Measurements from ENCODE around the gene SGPL1. TPM values are rescaled to one million over a fixed set of nuclear protein-coding genes. Genes with fewer than 3 reads are reported as not detected.
A peak's percentile ranks its signal among the peaks of the same experiment; 100 is the strongest.

Gene SGPL1
- total RNA-seq, 3 donors from 2014 or later (not counting 1 experiment from before 2014, with no cell fraction given) = 33.7 to 48.4 (median 47.8) TPM

DNA sequence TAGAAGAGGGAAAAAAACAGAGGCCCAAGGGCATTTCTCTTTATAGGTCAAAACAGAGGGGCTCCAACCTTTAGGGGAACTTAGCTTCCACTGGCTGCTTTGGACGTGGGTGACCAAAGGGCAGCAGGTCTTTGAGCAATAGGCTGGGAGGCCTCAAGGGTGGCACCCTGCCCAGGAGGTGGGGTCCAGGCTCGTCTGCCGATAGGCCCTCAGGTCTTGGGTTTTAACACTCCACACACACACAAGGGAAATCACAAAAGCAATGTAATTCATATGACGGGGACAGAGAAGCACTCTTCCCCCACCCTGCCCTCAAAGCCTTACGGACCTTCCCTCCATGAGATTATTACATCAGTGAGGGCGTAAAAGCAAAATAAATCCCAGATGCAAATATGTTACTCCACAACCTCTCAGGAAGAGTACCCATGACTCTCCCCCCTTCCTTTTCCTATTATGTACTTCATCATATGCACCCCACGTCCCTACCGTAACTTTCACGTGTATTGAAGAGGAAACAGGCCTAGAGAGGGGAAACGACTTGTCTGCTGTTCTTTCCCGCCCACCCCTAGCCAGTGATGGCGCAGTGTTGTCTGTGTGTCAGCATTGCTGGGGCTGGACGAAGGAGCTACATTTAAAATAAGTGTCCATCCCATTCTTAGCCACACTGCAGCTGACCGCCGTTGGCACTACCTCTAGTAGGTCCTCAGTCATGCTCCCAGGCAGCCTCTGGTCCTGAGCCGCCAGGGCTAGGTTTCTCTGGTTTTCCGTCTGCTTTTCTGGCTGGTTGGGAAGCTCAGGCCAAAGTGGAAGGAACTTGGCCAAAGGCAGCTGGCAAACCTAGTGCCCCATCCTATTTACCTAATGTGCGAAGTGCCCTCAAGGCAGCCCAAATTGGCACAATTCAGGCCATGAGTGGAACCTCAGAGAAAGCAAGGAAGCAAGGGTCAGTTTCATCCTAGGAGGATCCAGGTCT lies 70.5 kb downstream of the SGPL1 start:
- H3K4me3 ChIP-seq (ENCODE audit: low read length) = no peak overlapping the region
- Mint-ChIP-seq H3K36me3 (no peaks in the 10 kb centered on the region), H3K27me3 (ENCODE audit: low read depth in 2 of 2) (no peaks in the 10 kb centered on the region), H3K4me1 (peaks cover 0 to 19% of the 10 kb centered on the region in 2 donors), H3K9me3 (no peaks in the 10 kb centered on the region), H3K4me3 (peak overlapping the region; percentile 59), H3K27ac (peak overlapping the region; percentile 21 to 73)
- TF ChIP-seq, protein P1, sequence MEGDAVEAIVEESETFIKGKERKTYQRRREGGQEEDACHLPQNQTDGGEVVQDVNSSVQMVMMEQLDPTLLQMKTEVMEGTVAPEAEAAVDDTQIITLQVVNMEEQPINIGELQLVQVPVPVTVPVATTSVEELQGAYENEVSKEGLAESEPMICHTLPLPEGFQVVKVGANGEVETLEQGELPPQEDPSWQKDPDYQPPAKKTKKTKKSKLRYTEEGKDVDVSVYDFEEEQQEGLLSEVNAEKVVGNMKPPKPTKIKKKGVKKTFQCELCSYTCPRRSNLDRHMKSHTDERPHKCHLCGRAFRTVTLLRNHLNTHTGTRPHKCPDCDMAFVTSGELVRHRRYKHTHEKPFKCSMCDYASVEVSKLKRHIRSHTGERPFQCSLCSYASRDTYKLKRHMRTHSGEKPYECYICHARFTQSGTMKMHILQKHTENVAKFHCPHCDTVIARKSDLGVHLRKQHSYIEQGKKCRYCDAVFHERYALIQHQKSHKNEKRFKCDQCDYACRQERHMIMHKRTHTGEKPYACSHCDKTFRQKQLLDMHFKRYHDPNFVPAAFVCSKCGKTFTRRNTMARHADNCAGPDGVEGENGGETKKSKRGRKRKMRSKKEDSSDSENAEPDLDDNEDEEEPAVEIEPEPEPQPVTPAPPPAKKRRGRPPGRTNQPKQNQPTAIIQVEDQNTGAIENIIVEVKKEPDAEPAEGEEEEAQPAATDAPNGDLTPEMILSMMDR (IDR thresholded peaks at IDR 0.05) = no peak
- intact Hi-C loops (cut with micrococcal nuclease) = loop anchor here (5.0 kb wide), 1 partner anchor 424 kb away; no protein-coding TSS in a partner anchor
- H3K4me1 ChIP-seq (ENCODE audit: control insufficient read depth, insufficient read depth, low read length) = peaks cover 11% of the 10 kb centered on the region
- no peak for DNase-seq
- no peak overlapping the region for H3K27ac ChIP-seq (ENCODE audit: low read length)
- H3K36me3 ChIP-seq (ENCODE audit: control insufficient read depth, insufficient read depth, low read length) = peaks cover 6% of the 10 kb centered on the region
- WGBS (ENCODE audit: insufficient coverage) = 79% methylated on average over 18 of the region's 18 CpGs
- H3K9me3 ChIP-seq (ENCODE audit: control insufficient read depth, insufficient read depth, low read length) = no peaks in the 10 kb centered on the region
- H3K27me3 ChIP-seq (ENCODE audit: control insufficient read depth, insufficient read depth, low read length) = no peaks in the 10 kb centered on the region
- ATAC-seq = no peak

DNA sequence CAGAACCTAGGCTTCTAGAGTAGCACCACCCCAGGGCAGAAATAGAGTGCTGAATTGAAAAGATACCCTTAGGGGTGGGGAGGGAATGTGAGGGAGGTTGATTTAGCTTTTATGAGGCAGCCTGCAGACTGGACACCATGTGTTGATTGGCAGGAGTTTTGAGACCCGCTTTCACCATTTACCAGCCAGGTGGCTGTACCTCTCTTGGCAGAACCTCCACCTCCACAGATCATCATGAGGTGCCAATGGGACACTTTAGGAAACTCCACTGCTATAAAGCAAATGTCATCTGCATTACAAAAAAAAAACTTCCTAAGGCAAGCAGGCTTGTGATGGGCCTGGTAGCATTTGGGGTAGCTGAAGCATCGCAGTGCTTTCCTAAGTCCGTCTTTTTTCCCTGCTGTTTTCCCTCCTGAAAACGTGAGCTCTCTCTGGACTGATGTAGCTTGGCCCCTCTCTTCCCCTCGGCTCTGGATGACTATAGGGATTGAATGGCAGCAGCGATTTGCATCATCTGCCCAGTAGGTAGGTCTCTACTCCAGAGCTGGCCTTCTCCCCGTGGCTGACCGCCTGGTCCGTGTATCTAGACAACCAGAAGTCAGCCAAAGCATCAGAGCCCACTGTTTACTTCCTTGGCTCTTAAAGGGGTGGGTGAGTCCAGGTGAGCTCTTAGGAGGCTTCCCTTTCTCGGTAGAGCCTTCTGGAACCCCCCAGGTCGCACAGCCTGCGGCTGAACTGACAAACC lies 71.3 kb downstream of the SGPL1 start:
- Mint-ChIP-seq H3K4me3 (peak overlapping the region; percentile 77), H3K27ac (peak overlapping the region; percentile 21 to 73), H3K36me3 (no peaks in the 10 kb centered on the region), H3K27me3 (ENCODE audit: low read depth in 2 of 2) (no peaks in the 10 kb centered on the region), H3K4me1 (peaks cover 0 to 19% of the 10 kb centered on the region in 2 donors), H3K9me3 (no peaks in the 10 kb centered on the region)
- ATAC-seq (no peak), DNase-seq (no peak)
- Histone ChIP-seq H3K27me3 (ENCODE audit: control insufficient read depth, insufficient read depth, low read length) (no peaks in the 10 kb centered on the region), H3K27ac (ENCODE audit: low read length) (peak overlapping the region; percentile 37), H3K4me1 (ENCODE audit: control insufficient read depth, insufficient read depth, low read length) (peaks cover 11% of the 10 kb centered on the region), H3K4me3 (ENCODE audit: low read length) (peak overlapping the region; percentile 66), H3K36me3 (ENCODE audit: control insufficient read depth, insufficient read depth, low read length) (peaks cover 6% of the 10 kb centered on the region), H3K9me3 (ENCODE audit: control insufficient read depth, insufficient read depth, low read length) (no peaks in the 10 kb centered on the region)
- intact Hi-C loops (cut with micrococcal nuclease) = loop anchor here (5.0 kb wide), 1 partner anchor 425 kb away; no protein-coding TSS in a partner anchor
- WGBS (ENCODE audit: insufficient coverage) = 84% methylated on average over 12 of the region's 12 CpGs
- TF ChIP-seq, protein P1 (IDR thresholded peaks at IDR 0.05) = no peak

DNA sequence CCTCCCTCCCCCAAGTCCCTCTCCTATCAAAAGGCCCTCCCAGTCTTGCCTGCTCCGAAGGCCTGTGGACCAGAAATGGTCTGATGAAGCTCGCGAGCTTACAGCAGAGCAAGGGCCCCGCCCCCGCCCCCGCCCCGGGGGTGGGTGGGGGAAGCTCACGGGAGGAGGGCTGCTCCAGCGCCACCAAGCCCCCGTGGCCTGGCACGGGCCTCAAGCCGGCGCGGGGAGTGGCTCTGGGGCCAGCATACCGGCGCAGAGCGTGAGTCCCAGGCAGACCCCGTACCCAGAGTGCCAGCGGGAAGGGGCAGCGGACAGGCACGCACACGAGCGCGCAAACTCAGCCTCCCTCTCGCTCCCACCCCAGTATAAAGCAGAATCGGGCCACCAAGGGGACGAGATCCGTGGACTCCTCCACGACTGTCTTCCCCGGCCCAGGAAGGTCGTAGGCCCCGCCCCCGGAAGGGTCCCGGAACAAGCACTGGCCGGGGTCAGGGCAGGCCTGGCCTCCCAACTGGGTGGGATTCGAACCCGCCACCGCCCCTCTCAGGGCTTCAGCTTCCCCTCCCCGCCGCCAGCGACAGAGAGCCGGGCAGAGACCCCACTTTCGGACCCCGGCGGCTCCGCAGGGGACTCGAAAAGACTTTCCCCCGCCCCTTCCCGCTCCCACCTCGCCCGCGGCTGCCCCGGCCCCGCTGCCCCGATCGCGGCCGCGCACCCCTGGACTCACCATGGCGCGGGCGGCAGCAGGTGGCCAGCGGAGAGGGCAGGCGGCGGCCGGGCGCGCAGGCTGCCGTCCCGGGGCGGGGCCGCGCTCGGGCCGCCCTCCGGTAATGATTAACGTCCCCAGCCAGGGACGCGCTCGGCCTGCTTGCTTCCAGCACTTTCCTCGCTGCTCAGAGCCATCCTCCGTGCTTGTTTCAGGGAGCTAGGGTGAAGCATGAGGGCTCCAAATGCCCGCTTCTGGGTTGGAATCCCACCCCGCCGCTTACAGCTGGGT lies 72.4 kb downstream of the SGPL1 start, which contains the start of gene PCBD1:
TSS of gene PCBD1 (minus strand) at position 762 of the 997 bp plus-strand sequence. CDS start at position 730, 32 bp downstream.
- DNase-seq (peak; percentile 62 to 76), ATAC-seq (peak; percentile 84 to 92 (median 89))
- peaks cover 6% of the 10 kb centered on the region for H3K36me3 ChIP-seq (ENCODE audit: control insufficient read depth, insufficient read depth, low read length)
- H3K27ac ChIP-seq (ENCODE audit: low read length) = peak within 1 kb of the TSS; percentile 67
- Mint-ChIP-seq H3K9me3 (no peaks in the 10 kb centered on the region), H3K27me3 (ENCODE audit: low read depth in 2 of 2) (no peaks in the 10 kb centered on the region), H3K27ac (peak within 1 kb of the TSS; percentile 73 to 77), H3K36me3 (no peaks in the 10 kb centered on the region), H3K4me3 (peak within 1 kb of the TSS; percentile 91), H3K4me1 (peaks cover 0 to 19% of the 10 kb centered on the region in 2 donors)
- TF ChIP-seq, protein P1 (IDR thresholded peaks at IDR 0.05) = no peak
- peaks cover 11% of the 10 kb centered on the region for H3K4me1 ChIP-seq (ENCODE audit: control insufficient read depth, insufficient read depth, low read length)
- H3K9me3 ChIP-seq (ENCODE audit: control insufficient read depth, insufficient read depth, low read length) = no peaks in the 10 kb centered on the region
- under 1% methylated on average over 83 of the region's 85 CpGs for WGBS (ENCODE audit: insufficient coverage)
- intact Hi-C loops (cut with micrococcal nuclease) = loop anchor here (5.0 kb wide), 1 partner anchor 426 kb away; no protein-coding TSS in a partner anchor
- no peaks in the 10 kb centered on the region for H3K27me3 ChIP-seq (ENCODE audit: control insufficient read depth, insufficient read depth, low read length)
- H3K4me3 ChIP-seq (ENCODE audit: low read length) = peak within 1 kb of the TSS; percentile 66

Measured in natural killer cell (primary cell).